Right ventricle myocardium inferior (tissue), 1 donor: ENCODE results near the gene CDK16. TPM values are rescaled to one million over a fixed set of nuclear protein-coding genes. Genes with fewer than 3 reads are reported as not detected.
"Not testable (repeated sequence)": the region's sequence is repeated elsewhere in the genome, so short reads cannot be mapped to it uniquely, and the experiment has no call there.

Experiments
- ATAC-seq: fragments of 200-7000 bp; cut with Tn5 transposase; one replicate; pipeline ENCODE4 v1.9.1; 2020; ENCODE audit warnings: mild to moderate bottlenecking, moderate library complexity
- DNase-seq: peaks from one replicate; pipeline ENCODE4 v3.0.0; 2021; ENCODE audit errors: missing footprints
- intact Hi-C: fragments of 100-400 bp; cut with DNase I; formaldehyde crosslinking; loops from one replicate; pipeline ENCODE4 v1.11.0; 2022
- total RNA-seq: library from RNA; stranded (reverse); fragmentation: NEBNext Ultra II Directional; extraction: Animal tissue kit (Norgen Biotek cat#: 25700); gene quantifications from one replicate; pipeline ENCODE4 v1.2.1, GENCODE V29; 2021
- donor health status: DM: no; HTN: yes; CAD: no; lungs with severe emphysema.

Gene CDK16
- total RNA-seq, 1 donor from 2014 or later: 139 TPM

DNA sequence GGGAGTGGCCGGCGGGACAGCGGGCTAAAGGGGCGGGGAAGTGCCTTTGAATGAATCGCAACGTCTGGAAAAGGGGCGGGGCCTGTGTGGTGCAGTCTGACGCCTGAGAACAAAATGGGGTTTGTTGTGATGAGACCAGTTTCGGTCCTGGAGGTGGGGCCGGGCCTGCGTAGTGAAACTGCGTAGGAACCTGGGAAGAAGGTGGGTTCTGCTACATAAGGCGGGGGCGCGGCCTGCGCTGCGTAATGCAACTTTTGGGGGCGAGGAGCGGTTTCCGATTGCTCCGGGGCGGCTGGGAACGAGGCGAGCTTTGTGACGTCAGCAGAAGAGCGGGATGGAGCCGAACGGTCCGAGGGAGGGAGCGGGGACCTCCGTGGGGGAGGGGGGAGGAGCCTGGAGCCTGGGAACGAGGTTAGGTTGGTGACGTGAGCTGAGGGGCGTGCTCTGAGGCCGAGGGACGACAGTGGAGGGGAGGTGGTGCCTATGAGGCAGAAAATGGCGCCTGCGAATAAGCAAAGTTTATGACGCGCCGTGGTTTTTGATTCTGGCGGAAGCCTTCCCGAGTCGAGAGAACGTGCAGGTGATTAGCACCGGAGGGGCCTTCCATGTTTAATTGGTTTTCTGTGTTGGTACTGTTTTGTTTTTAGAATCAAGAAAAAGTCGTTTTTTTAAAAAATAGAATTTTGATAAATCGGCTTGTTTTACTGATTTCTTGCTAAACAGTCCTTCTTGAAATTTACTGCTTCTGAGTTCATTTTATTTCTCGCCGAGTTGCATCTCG lies 15.0 kb downstream of the CDK16 start:
- intact Hi-C loops: loop anchor here (2.0 to 5.0 kb wide), 2 partner anchors 15 to 129 kb away; partner anchors contain the start of gene CDK16
- DNase-seq: peak; percentile 95

GRCh38 chrX:47234583-47234982 lies 16.1 kb downstream of the CDK16 start:
- ATAC-seq: no peak
- intact Hi-C loops: loop anchor here (5.0 kb wide), 1 partner anchor 128 kb away; no protein-coding TSS in a partner anchor
- no peak for DNase-seq

More for the DNA sequence above, 15.0 kb downstream of the CDK16 start:
- ATAC-seq: peak; percentile 96

- intact Hi-C loops: no loop called here
- ATAC-seq (no peak), DNase-seq (no peak)
Measured at GRCh38 chrX:47235691-47236103, 17.2 kb downstream of the CDK16 start.

DNA sequence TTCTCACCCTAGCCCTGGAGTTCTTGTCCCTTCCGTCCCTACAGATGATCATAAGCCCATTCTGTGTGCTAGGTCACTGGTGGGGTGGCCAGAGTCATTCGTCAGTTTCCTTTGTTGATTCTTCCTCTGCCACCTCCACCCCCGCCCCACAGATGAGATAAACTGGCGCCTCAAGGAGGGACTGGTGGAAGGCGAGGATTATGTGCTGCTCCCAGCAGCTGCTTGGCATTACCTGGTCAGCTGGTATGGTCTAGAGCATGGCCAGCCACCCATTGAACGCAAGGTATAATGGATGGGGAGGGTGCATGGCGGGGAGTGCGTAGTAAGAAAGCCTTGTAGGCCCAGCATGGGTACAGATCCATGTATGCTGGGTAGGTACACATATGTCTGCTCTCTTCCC lies 20.7 kb downstream of the CDK16 start:
- ATAC-seq: no peak
- intact Hi-C loops: no loop called here
- DNase-seq: no peak

DNA sequence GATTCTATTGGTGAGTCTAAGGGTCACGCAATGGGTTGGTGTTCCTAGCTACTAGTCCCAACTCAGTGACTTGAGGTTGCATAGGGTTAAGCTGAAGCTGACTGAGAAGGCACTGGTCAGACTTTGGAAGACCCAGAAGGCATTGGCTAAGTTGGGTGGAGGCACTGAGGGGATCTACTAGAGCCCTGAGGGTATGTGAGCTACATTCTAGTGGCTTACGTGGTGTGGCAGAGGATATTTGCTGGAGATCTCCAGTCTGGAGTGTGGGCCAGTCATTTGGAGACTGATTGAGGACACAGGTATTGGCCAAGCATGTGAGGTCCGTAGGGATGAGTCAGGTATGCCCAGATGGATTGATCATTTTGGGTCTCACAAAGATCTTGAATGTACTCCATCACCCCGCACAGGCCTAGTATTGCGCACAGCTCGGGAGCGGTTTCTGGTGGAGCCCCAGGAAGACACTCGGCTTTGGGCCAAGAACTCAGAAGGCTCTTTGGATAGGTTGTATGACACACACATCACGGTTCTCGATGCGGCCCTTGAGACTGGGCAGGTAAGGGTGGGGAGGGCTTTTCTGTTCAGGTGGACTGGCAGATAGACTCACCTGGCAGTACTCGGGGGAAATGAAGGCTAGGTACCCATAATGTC lies 21.5 kb downstream of the CDK16 start:
- no peak for ATAC-seq
- intact Hi-C loops: no loop called here

GRCh38 chrX:47240619-47241018 lies 22.1 kb downstream of the CDK16 start:
- no peak for ATAC-seq
- intact Hi-C loops: no loop called here
- DNase-seq: no peak

More for the DNA sequence above, 21.5 kb downstream of the CDK16 start:
- no peak for DNase-seq

DNA sequence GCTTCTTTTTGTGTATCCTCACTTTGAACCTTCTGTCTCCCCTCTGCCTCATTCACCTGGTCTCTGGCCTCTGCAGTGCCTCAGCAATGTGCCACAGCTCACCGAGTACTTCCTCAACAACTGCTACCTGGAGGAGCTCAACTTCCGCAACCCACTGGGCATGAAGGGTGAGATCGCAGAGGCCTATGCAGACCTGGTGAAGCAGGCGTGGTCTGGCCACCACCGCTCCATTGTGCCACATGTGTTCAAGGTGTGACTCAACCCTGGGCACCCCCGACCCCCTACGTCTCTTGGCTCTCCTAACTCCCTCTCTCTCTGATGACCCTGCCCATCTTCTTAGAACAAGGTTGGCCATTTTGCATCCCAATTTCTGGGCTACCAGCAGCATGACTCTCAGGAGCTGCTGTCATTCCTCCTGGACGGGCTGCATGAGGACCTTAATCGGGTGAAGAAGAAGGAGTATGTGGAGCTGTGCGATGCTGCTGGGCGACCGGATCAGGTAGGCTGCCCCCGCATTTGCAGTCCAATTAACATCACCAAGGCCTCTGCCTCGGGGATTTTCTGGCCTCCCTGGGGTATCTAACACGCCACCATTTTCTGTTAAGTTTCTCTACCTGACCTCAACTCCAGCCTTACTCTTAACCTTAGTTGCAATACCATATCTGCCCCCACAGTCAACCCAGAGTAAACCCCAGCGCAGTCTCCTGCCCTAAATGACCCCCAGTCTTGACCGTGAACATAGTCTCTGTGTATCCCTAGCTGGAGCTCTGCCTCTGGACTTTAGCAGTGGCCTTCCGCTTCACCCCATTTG lies 22.9 kb downstream of the CDK16 start:
- DNase-seq: no peak
- no peak for ATAC-seq
- intact Hi-C loops: no loop called here

- intact Hi-C loops: no loop called here
- no peak for ATAC-seq
- no peak for DNase-seq
Measured at GRCh38 chrX:47242321-47242720, 23.8 kb downstream of the CDK16 start.

DNA sequence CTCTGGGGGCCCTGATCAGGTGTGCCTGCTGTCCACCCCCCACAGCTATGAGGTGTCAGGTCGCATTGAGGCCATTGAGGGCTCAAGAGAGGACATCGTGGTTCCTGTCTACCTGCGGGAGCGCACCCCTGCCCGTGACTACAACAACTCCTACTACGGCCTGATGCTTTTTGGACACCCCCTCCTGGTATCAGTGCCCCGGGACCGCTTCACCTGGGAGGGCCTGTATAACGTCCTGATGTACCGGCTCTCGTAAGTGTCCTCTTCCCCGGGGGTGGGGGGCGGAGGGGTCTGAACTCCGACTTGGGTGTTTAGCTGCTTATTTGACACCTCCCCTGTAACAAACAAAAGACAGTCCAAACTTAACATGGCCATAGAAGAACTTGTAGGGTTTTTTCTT lies 24.9 kb downstream of the CDK16 start:
- DNase-seq (no peak), ATAC-seq (no peak)
- intact Hi-C loops: no loop called here

GRCh38 chrX:47244676-47245075 lies 26.2 kb downstream of the CDK16 start:
- ATAC-seq: no peak
- intact Hi-C loops: no loop called here

GRCh38 chrX:47245156-47245555 lies 26.7 kb downstream of the CDK16 start:
- DNase-seq (no peak), ATAC-seq (no peak)
- intact Hi-C loops: no loop called here

More at GRCh38 chrX:47244676-47245075, 26.2 kb downstream of the CDK16 start:
- no peak for DNase-seq

DNA sequence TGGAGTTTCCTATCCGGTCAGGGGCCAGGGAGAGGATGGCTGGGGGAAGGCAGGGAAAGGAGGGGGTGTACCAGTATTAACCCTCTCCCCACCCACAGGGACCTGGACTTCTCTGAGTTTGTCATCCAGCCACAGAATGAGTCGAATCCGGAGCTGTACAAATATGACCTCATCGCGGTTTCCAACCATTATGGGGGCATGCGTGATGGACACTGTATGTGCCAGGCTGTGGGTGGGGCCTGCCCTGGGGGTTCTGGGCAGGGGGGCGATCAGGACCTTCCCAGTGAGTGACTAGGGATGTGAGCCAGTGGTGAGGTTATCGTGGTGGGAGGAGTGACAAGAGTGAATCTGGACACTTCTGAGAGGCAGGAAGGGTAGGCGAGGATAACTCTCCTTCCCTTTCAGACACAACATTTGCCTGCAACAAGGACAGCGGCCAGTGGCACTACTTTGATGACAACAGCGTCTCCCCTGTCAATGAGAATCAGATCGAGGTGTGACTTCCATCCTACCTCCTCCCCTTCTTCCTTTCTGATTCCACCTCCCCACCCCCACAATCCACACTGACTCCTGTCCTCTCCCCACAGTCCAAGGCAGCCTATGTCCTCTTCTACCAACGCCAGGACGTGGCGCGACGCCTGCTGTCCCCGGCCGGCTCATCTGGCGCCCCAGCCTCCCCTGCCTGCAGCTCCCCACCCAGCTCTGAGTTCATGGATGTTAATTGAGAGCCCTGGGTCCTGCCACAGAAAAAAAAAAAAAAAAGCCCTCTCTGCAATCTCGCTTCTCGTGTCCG lies 28.9 kb downstream of the CDK16 start:
- intact Hi-C loops: no loop called here
- DNase-seq (no peak), ATAC-seq (no peak)

GRCh38 chrX:47247999-47248320 lies 29.5 kb downstream of the CDK16 start:
- ATAC-seq (no peak), DNase-seq (no peak)
- intact Hi-C loops: no loop called here

DNA sequence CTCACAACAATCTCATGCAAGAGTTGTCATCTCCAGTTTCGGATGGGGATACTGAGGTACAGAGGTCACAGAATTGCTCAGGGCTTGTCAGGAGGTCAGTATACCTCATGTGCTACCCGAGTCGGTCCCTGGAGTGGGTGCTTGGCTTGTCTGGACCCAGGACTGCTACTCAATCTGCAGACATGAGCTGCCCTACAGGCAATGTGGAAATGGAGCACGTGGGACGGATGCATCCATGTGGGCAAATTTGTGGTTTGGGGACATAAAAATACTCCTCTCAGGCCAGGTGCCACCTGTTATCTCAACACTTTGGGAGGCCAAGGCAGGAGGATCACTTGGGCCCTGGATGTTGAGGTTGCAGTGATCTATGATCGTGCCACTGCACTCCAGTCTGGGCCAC lies 30.1 kb downstream of the CDK16 start:
- DNase-seq (no peak), ATAC-seq (no peak)
- intact Hi-C loops: no loop called here

GRCh38 chrX:47250017-47250347 lies 31.5 kb downstream of the CDK16 start:
- intact Hi-C loops: no loop called here
- no peak for ATAC-seq
- no peak for DNase-seq

- ATAC-seq, intact Hi-C loops, DNase-seq: not testable (repeated sequence)
Measured at GRCh38 chrX:47257620-47258019, 39.1 kb downstream of the CDK16 start.

- no peak for ATAC-seq
- DNase-seq: no peak
- intact Hi-C loops: no loop called here
Measured at GRCh38 chrX:47264483-47265173, 46.1 kb downstream of the CDK16 start.

DNA sequence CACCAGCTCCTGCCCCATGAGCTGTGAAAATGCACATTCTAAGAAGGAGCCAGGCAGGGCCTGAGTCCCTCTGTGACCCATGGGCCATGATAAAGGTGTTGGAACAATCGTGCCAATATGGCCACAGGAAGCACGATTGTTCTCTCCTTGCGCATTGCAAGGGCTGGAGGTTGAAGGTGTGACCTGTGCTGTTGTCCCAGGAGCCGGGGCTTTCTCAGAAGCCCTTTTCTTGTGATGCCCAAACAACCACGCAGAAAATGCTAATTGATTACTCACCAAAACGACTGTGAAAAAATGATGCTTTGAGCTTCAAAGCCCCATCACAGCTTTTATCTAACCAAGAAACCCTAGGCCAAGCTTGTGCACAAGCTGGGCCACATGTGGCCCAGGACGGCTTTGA lies 48.2 kb downstream of the CDK16 start:
- intact Hi-C loops: no loop called here
- DNase-seq (no peak), ATAC-seq (no peak)
